OCI-LY3 (cell line): ENCODE results near the gene CACNA2D3.

Source experiments
- H2AFZ ChIP-seq: fragments of 200-600, 300-600 bp; shearing (Covaris generic); 2 replicates; pipeline ENCODE4 v1.6.0; 2014; ENCODE audit warnings: antibody characterized with exemption, low read depth, low read length
- H3K27ac ChIP-seq: fragments of 200-600, 300-600 bp; sonication (generic); 2 replicates; pipeline ENCODE4 v1.5.1; 2014; ENCODE audit warnings: mild to moderate bottlenecking, low read length, moderate library complexity, mixed read lengths
- H3K27me3 ChIP-seq: fragments of 200-600, 300-600 bp; sonication (generic); 2 replicates; pipeline ENCODE4 v1.6.1; 2014; ENCODE audit warnings: low read depth, low read length, mixed read lengths
- H3K36me3 ChIP-seq: fragments of 200-600, 300-600 bp; sonication (generic); replicated peaks from 2 replicates; pipeline ENCODE3; 2014; ENCODE audit warnings: low read depth, low read length, mixed read lengths
- H3K4me1 ChIP-seq: fragments of 300-600, 200-600 bp; sonication (generic); 2 replicates; pipeline ENCODE4 v1.6.1; 2014; ENCODE audit warnings: low read length, mixed read lengths
- H3K4me2 ChIP-seq: fragments of 200-600, 300-600 bp; sonication (generic); 2 replicates; pipeline ENCODE4 v1.6.1; 2014; ENCODE audit warnings: low read length, mixed read lengths
- H3K4me3 ChIP-seq: fragments of 300-600, 200-600 bp; sonication (generic); 2 replicates; pipeline ENCODE4 v1.5.1; 2014; ENCODE audit warnings: antibody characterized with exemption, mild to moderate bottlenecking, low read length, moderate library complexity
- H3K79me2 ChIP-seq: fragments of 300-600, 200-600 bp; shearing (Covaris generic); 2 replicates; pipeline ENCODE4 v1.6.1; 2014; ENCODE audit warnings: mild to moderate bottlenecking, low read length, mixed read lengths
- H3K9ac ChIP-seq: fragments of 300-600, 200-600 bp; shearing (Covaris generic); 2 replicates; pipeline ENCODE4 v1.6.0; 2014; ENCODE audit warnings: mild to moderate bottlenecking, low read length, moderate library complexity
- H3K9me3 ChIP-seq: fragments of 200-600, 300-600 bp; shearing (Covaris generic); 2 replicates; pipeline ENCODE4 v1.6.1; 2014; ENCODE audit warnings: low read length, mixed read lengths; ENCODE audit not compliant: insufficient read depth
- H4K20me1 ChIP-seq: fragments of 200-600, 300-600 bp; sonication (generic); 2 replicates; pipeline ENCODE4 v1.6.1; 2016; ENCODE audit warnings: low read length, mixed read lengths; ENCODE audit not compliant: insufficient read depth
- EZH2phosphoT487 ChIP-seq: fragments of 200-600 bp; shearing (Covaris generic); IDR thresholded peaks from 2 replicates; pipeline ENCODE4 v1.6.1; 2018; ENCODE audit warnings: antibody characterized with exemption, mixed run types, low read depth
- TF ChIP-seq, protein P1 (sequence below): fragments of 200-600, 300-600 bp; sonication (generic); IDR thresholded peaks from 2 replicates; pipeline ENCODE4 v1.5.1; 2014; ENCODE audit warnings: antibody characterized with exemption, low read length, low read depth

Gene CACNA2D3

DNA sequence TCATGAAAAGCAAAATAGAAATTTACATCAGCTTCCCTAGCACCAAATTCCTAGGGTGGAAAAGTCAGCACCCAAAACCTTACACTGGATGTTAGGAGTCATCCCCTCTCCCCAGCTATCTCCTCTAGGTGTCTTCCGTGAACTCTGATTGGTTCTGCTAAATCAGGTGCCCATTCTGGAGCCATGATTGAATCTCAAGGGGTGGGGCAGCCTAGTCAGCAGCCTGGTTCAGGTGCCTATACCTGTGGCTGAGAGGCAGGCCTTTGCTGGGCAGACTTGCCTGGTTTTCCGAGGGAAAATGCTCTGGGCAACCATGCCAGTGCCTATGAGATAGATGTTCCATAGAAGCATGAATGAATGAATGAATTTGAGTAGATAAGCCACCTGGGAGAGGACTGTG is 468.8 kb downstream of the CACNA2D3 start:
- no peak for TF ChIP-seq EZH2phosphoT487
- TF ChIP-seq, protein P1, sequence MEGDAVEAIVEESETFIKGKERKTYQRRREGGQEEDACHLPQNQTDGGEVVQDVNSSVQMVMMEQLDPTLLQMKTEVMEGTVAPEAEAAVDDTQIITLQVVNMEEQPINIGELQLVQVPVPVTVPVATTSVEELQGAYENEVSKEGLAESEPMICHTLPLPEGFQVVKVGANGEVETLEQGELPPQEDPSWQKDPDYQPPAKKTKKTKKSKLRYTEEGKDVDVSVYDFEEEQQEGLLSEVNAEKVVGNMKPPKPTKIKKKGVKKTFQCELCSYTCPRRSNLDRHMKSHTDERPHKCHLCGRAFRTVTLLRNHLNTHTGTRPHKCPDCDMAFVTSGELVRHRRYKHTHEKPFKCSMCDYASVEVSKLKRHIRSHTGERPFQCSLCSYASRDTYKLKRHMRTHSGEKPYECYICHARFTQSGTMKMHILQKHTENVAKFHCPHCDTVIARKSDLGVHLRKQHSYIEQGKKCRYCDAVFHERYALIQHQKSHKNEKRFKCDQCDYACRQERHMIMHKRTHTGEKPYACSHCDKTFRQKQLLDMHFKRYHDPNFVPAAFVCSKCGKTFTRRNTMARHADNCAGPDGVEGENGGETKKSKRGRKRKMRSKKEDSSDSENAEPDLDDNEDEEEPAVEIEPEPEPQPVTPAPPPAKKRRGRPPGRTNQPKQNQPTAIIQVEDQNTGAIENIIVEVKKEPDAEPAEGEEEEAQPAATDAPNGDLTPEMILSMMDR: no peak
- Histone ChIP-seq H2AFZ (no peak overlapping the region), H4K20me1 (no peaks in the 10 kb centered on the region), H3K9me3 (no peaks in the 10 kb centered on the region), H3K4me3 (no peak overlapping the region), H3K27me3 (no peaks in the 10 kb centered on the region), H3K4me1 (no peaks in the 10 kb centered on the region), H3K9ac (no peak overlapping the region), H3K27ac (no peak overlapping the region), H3K36me3 (no peaks in the 10 kb centered on the region), H3K79me2 (no peaks in the 10 kb centered on the region), H3K4me2 (no peak overlapping the region)

DNA sequence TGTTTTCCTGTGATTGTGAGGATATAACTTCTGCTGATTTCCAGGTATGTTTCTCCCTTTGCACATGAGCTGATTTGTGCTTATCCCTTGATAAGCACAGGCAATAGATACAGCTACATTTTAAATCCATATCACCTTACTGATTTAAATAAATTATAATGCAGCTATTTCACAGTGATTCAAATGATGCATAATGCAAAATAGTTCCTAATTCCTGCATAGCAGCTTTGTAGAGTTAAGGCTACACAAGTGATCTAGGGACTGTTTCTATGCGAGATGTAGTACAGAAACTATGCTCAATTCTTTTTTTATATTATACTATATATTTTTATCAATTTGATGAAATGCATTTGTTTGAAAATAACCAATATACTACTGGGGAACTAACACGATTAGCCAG is 471.3 kb downstream of the CACNA2D3 start:
- TF ChIP-seq, protein P1: no peak
- no peak for TF ChIP-seq EZH2phosphoT487
- H3K4me1 ChIP-seq: no peaks in the 10 kb centered on the region

DNA sequence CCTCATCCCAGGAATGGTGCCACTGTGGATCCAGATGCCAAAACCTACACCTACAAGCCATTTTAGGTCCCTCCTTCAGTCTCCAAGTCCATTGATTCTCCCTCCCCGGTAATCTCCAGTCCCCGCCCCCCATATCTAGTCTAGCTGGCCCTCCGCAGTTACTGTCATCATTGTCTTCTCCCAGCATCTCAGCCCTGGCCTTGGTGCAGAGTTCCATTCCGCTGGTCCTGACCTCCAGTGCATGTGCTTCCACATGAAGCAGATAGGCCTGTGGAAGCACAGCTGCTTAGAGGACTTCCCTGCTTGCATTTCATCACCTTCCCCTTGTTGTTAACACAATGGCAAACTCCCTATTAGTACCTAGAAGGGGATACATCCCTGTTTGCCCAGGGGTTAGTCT is 473.7 kb downstream of the CACNA2D3 start:
- Histone ChIP-seq H3K9ac (no peak overlapping the region), H3K79me2 (no peaks in the 10 kb centered on the region), H2AFZ (no peak overlapping the region), H3K27me3 (no peaks in the 10 kb centered on the region), H3K36me3 (no peaks in the 10 kb centered on the region), H3K4me1 (no peaks in the 10 kb centered on the region), H3K4me2 (no peak overlapping the region), H4K20me1 (no peaks in the 10 kb centered on the region), H3K4me3 (no peak overlapping the region), H3K9me3 (no peaks in the 10 kb centered on the region), H3K27ac (no peak overlapping the region)
- no peak for TF ChIP-seq EZH2phosphoT487
- TF ChIP-seq, protein P1: no peak

More for the DNA sequence above, 471.3 kb downstream of the CACNA2D3 start:
- no peaks in the 10 kb centered on the region for H3K27me3 ChIP-seq
- H3K9ac ChIP-seq: no peak overlapping the region
- H3K27ac ChIP-seq: no peak overlapping the region
- no peaks in the 10 kb centered on the region for H3K36me3 ChIP-seq
- H3K4me3 ChIP-seq: no peak overlapping the region
- no peaks in the 10 kb centered on the region for H4K20me1 ChIP-seq
- no peaks in the 10 kb centered on the region for H3K9me3 ChIP-seq
- H3K4me2 ChIP-seq: no peak overlapping the region
- H3K79me2 ChIP-seq: no peaks in the 10 kb centered on the region
- H2AFZ ChIP-seq: no peak overlapping the region

DNA sequence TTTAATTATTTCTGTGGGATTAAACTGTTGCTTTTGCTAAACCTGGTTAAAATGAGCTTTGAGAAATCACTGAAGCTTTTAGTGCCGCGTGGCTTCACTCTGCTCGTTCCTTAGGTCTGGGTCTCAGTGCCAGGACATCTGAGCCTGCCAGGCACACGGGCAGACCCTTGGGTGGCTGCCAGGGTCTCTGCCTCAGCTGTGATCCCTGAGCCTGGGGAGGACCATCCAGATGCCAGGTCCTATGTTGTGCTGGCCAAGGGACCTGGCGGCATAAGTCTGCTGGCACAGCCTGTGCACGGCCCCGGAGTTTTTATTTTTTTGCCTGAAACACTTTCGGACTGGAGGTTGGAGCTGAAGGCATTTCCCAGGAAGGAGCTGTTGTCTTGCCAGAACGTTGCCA is 477.4 kb downstream of the CACNA2D3 start:
- TF ChIP-seq, protein P1: no peak
- TF ChIP-seq EZH2phosphoT487: no peak
- Histone ChIP-seq H3K36me3 (no peaks in the 10 kb centered on the region), H3K4me1 (no peaks in the 10 kb centered on the region), H3K9me3 (no peaks in the 10 kb centered on the region), H4K20me1 (no peaks in the 10 kb centered on the region), H3K4me3 (no peak overlapping the region), H3K4me2 (no peak overlapping the region), H3K27me3 (no peaks in the 10 kb centered on the region), H3K27ac (no peak overlapping the region), H3K9ac (no peak overlapping the region), H2AFZ (no peak overlapping the region), H3K79me2 (no peaks in the 10 kb centered on the region)
